Glomerular visceral epithelial cell (primary cell): Measurements from ENCODE around the gene NT5C3B.
"Not testable (repeated sequence)": the region's sequence is repeated elsewhere in the genome, so short reads cannot be mapped to it uniquely, and the experiment has no call there.

Experiments used
- DNase-seq: peaks from one replicate; pipeline ENCODE4 v3.0.0-alpha.2; 2016; ENCODE audit errors: extremely low spot score

Gene NT5C3B

DNA sequence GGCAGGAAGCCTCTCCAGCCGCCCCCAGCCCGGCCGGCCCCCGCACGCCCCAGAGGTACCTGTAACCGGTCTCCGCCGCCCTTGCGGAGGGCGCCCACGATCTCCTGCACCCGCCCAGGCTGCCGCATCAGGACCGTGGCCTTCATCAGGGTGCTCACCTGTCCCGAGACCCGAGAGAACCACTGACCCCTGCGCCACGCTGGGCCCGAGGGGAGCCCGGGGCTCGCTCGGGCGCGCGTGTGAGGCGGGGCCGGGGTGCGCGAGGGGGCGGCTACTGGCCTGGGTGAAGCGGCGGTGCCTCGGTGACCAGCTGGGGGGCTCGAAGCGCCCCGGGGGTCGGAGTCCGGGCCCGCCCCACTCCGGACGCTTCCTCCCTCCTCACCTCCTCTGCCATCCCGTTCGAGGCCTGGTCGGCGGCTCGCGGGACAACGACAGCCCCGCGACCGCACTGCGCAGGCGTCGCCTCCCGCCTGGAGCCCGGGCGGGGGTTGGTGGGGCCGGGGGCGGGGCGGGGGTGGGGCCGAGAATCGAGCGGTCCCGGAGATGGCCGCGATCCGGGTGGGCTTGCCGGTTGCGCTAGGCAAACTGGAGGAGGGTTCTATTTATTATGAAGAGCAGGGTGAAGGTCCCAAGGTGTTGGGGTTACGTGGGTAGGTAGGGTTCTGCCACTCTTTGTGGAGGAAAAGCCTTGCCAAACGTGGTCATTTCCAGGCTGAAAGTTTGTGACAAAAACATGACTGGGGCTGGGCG lies at the start of gene NT5C3B:
TSS of gene NT5C3B (minus strand) at position 433 of the 750 bp plus-strand sequence. CDS start at position 394, 39 bp downstream.
- peak; percentile 62 for DNase-seq

DNA sequence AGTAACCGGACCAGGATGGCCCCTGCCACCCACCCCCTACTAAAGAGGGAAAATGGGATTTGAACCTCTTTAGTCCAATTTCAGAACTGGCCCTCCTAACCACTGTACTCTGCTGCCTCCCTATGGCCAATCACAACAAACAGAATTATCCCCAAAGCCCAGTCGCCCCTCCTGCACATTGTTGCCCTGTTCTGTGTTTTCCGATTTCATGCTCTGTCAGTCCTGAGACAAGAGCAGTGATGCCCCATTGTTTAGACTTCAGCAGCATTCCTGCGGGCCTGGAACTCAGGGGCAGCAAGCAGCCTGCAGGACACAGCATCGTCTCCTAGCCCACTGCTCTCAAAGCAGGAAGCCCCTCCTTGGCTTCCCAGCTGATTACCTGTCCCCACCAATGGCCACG lies 49.7 kb upstream of the NT5C3B start:
- no peak for DNase-seq

GRCh38 chr17:41882756-41883155 lies 46.7 kb upstream of the NT5C3B start:
- no peak for DNase-seq

DNA sequence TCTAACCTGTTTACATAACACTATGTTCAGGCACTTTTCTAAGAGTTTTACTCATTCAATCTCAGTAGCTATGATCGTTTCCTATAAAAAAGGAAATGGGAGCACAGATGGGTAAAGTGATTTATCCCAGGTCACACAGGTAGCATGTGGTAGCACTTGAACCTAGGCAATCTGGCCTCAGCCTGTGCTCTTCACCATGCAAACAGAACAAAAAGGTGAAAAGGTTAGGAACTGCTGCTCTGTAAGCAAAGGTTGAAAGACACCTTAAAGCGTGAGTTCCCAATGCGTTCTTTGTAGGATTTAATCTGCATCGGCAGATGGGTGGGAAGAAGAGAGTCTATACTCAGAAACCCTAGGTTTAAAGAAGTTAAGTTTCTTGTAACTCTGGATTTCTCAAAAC lies 44.1 kb upstream of the NT5C3B start:
- DNase-seq = no peak

- not testable (repeated sequence) for DNase-seq
Measured at GRCh38 chr17:41874293-41874670, 38.2 kb upstream of the NT5C3B start.

GRCh38 chr17:41873559-41874292 lies 37.7 kb upstream of the NT5C3B start:
- DNase-seq = no peak

GRCh38 chr17:41871789-41872188 lies 35.8 kb upstream of the NT5C3B start:
- DNase-seq = no peak

DNA sequence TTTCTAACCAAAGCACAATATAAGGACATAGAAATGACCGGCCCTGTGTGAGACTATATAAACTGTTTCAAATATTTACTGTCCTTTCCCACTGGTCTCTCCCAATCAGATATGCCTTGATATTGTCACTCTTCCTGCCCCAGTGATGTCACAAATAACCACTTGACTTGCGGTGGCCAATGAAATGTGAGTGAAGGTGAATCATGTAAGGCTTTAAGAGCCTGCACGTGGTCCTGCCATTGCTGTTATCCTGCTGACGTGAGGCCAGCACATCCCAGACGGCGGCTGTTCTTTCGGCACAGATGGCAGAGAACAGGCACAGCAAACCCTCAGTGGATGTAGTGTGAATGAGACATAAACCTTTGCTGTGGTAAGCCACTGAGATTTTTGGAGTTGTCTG lies 34.6 kb upstream of the NT5C3B start:
- no peak for DNase-seq

DNA sequence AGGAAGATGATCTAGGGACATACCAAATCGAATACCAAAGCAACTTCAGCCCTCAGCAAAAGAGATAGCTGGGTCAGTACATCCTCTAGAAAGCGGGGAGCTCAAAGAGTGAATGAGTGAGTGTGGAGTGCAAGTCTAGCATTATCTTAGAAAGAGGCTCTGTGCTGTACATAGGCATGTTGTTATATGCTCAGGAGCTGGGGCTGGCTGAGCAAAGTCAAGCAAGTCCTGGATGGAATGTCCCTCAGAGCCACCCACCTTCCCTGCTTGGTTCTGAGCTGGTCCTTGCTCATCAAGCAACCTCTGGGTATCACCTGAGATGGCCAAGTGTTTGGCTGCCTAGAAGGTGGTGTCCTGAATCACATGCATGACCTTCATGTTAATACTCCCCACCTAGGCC lies 34.1 kb upstream of the NT5C3B start:
- no peak for DNase-seq

DNA sequence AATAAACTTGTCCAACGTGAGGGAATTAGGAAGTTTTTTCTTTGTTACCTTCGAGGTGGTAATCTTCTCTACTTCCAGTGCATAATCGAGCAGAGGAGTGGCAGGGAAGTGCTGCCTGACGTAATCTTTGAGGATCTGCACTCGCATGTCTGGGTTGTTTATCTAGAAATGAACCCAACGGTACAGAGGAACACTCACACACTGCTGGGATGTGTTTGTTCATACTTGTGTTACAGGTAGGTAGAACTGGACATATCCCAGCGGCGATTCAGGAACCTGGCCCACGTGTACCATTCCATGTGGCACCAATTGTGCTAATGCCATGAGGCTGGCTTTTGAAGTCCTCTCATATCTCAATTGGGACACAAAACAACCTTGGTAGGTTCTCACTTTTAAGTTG lies 33.4 kb upstream of the NT5C3B start:
- DNase-seq = no peak

- DNase-seq = no peak
Measured at GRCh38 chr17:41868568-41868967, 32.5 kb upstream of the NT5C3B start.

- no peak for DNase-seq
Measured at GRCh38 chr17:41865596-41865893, 29.5 kb upstream of the NT5C3B start.

GRCh38 chr17:41864836-41865595 lies 29.0 kb upstream of the NT5C3B start, which contains the start of gene KLHL11:
Gene KLHL11, minus strand, starts transcription at chr17:41865423. Its CDS starts 53 bp downstream, at chr17:41865370.
- DNase-seq = peak; percentile 90

GRCh38 chr17:41864498-41864835 lies 28.4 kb upstream of the NT5C3B start:
- DNase-seq = no peak

GRCh38 chr17:41863074-41863848 lies 27.2 kb upstream of the NT5C3B start:
- no peak for DNase-seq

DNA sequence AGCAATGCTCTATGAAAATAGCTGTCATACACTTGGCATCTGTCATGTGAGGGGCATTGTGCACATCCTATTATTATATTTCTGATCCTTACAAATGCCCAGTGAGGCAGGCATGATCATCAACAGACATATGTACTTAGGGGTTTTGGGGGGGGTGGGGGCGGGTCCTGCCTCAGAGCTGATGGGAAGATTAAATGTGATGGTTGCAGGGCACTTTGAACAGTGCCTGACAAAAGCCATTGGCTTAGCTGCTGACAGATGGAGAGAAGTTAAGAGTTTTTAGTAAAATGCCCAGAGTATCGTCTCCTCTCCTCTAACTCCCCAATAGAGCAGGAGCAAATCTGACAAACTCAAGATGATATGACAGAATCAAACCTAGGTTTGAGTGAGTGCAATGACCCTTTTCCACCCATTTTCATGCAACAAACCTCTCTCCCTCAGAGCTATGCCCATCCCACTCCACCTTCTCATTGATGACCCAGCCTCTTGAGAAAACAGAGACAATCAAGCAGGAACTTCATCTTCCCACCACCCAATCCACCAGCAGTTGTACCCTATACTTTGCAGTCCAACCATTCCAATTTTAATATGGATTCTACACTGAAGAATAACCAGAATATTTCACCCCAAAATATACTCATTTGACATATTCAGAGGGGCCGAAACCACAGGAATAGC lies 24.4 kb upstream of the NT5C3B start:
- DNase-seq = no peak

DNA sequence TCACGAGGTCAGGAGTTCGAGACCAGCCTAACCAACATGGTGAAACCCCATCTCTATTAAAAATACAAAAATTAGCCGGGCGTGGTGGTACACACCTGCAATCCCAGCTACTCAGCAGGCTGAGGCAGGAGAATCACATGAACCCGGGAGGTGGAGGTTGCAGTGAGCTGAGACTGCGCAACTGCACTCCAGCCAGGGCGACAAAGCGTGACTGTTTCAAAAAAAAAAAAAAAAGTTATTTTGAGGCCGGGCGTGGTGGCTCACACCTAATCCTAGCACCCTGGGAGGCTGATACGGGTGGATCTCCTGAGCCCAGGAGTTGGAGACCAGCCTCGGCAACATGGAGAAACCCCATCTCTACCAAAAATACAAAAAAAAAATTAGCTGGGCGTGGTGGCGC lies 15.3 kb upstream of the NT5C3B start:
- not testable (repeated sequence) for DNase-seq

GRCh38 chr17:41849251-41849990 lies 13.4 kb upstream of the NT5C3B start:
- DNase-seq = no peak

DNA sequence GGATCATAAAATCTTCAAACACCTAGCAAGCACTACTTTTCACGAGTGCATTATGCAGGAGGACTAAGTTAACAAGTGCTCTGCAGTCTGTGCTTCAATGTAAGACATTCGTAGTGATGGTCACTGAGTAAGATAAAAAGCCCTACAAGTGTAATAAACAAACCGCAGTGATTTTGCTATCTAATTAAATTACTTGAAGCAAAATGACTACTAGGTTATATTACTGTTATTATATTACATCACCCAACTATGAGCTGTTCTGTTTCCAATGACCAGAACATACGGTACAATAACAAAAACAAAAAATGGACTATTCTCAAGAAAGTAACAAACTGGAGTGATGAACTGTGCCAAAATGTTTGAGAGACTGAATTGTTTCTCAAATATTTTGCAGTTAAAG lies 12.8 kb upstream of the NT5C3B start:
- DNase-seq = no peak

- DNase-seq = no peak
Measured at GRCh38 chr17:41844971-41845370, 8.9 kb upstream of the NT5C3B start.

DNA sequence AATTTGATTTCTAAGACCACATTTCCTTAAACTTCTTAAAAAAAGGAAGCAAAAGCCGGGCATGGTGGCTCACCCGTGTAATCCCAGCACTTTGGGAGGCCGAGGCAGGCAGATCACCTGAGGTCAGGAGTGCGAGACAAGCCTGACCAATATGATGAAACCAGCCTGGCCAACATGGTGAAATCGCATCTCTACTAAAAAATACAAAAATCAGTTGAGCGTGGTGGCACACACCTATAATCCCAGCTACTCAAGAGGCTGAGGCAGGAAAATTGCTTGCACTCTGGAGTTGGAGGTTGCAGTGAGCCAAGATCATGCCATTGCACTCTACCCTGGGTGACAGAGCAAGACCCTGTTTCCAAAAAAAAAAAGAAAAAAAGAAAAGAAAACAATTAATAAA lies 4.7 kb upstream of the NT5C3B start:
- DNase-seq = not testable (repeated sequence)
